Epithelial cell of esophagus (primary cell): ENCODE data around the gene AMN.

Experiments used
- DNase-seq: peaks from one replicate; pipeline ENCODE4 v3.0.0; 2010; ENCODE audit warnings: low read depth
- H3K4me3 ChIP-seq: 2 replicates; pipeline ENCODE4 v1.5.1; 2011; ENCODE audit warnings: mild to moderate bottlenecking, low read length, control low read depth
- TF ChIP-seq, protein P1 (sequence below): IDR thresholded peaks from 2 replicates; pipeline ENCODE4 v1.5.1; 2011; ENCODE audit warnings: low read depth, mild to moderate bottlenecking, low read length, control low read depth, inconsistent platforms; ENCODE audit not compliant: insufficient read depth; ENCODE audit errors: missing control alignments

The AMN gene

DNA sequence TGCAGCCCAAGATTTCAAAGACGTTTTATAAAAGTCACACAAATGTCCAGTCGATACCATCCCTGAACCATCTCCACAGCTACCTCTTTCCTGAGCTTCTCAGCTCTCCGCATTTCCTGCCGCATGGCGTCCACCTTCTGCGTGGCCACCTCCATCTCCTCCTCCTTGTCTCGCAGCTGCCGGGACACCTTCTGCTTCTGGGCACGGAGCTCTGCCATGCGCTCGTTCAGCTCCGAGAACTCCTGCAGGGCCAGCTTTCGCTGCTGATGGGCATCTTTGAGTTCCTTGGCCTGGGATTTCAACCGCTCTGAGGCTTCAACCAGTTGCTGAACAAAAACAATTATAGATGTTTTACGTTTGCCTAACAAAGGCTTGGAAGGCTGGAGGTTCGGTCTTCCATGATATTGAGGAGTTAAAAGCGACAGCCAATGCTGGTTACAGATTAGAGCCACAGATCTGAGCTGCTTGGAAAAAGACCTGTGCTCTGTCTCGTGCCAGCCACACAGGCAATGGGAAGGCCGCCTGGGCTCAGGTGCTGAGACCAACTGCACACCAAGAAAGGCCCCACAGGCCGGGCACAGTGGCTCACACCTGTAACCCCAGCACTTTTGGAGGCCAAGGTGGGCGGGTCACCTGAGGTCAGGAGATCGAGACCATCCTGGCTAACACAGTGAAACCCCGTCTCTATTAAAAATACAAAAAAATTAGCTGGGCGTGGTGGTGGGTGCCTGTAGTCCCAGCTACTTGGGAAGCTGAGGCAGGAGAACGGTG lies 49.6 kb downstream of the AMN start:
- TF ChIP-seq, protein P1, sequence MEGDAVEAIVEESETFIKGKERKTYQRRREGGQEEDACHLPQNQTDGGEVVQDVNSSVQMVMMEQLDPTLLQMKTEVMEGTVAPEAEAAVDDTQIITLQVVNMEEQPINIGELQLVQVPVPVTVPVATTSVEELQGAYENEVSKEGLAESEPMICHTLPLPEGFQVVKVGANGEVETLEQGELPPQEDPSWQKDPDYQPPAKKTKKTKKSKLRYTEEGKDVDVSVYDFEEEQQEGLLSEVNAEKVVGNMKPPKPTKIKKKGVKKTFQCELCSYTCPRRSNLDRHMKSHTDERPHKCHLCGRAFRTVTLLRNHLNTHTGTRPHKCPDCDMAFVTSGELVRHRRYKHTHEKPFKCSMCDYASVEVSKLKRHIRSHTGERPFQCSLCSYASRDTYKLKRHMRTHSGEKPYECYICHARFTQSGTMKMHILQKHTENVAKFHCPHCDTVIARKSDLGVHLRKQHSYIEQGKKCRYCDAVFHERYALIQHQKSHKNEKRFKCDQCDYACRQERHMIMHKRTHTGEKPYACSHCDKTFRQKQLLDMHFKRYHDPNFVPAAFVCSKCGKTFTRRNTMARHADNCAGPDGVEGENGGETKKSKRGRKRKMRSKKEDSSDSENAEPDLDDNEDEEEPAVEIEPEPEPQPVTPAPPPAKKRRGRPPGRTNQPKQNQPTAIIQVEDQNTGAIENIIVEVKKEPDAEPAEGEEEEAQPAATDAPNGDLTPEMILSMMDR: no peak
- no peak overlapping the region for H3K4me3 ChIP-seq
- DNase-seq: no peak

DNA sequence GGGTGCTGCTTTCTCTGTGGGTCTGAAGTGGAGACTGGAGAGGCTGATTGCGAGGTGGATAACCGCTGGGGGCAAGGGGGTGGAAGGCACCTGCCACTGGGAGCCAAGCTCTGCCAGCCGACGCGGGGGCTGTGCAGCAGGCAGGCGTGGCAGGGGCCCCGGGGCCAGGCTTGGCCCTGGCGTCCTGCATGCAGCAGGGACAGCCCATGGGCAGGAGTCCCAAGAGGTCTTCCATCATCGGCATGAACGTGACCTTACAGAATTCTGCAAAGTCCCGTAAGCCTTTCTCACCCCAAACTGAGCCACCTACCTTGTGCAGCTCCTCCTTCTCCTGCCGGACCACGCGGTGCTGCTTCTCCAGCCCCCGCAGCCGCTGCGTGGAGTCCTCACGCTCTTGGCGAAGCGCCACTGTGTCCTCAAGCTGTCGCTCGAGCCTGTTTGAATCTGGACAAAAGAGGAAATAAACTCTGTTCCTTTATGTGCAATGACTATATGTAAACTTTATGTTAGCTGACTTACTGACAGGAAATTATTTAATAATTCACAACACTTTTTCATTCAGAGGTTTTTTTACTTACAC lies 51.3 kb downstream of the AMN start:
- no peak for DNase-seq
- no peak overlapping the region for H3K4me3 ChIP-seq
- TF ChIP-seq, protein P1: no peak

DNA sequence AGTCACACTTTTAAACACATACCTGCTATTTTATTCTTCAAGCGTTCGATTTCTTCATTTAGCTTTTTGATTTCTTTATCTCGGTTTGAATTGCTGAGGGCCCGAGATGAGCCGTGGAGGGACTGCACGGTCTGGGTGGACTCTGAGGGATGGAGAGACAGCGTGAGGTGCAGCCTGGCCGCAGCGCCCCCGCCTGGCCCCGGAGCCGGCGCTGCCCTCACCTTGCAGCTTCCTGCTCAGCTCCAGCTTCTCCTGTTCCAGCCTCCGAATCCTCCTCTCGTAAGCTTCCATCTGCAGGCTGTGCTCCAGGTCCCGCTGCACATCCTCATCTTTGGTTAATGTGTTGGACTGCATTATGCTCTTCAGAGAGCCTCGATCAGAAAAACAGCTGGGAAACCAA lies 53.2 kb downstream of the AMN start:
- no peak overlapping the region for H3K4me3 ChIP-seq
- DNase-seq: no peak
- TF ChIP-seq, protein P1: no peak

DNA sequence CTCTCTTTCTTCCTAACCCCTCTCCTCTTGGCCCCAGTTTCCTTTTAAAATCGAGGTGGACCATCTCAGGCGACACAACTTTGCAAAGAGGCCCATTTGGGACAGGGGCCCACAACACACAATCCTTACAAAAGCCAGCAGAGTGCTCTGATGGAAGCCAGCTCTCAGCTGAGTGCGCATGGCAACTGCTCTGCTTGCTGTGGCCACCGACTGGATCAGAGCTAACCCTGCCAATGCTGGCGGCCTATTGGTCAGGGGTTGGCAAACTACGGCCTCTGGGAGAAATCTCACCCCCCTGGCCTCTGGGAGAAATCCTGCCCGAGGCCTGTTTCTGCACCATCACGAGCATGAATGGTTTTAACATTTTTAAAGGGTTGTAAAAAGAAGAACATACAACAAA lies 55.0 kb downstream of the AMN start:
- H3K4me3 ChIP-seq: no peak overlapping the region
- TF ChIP-seq, protein P1: no peak
- DNase-seq: no peak

DNA sequence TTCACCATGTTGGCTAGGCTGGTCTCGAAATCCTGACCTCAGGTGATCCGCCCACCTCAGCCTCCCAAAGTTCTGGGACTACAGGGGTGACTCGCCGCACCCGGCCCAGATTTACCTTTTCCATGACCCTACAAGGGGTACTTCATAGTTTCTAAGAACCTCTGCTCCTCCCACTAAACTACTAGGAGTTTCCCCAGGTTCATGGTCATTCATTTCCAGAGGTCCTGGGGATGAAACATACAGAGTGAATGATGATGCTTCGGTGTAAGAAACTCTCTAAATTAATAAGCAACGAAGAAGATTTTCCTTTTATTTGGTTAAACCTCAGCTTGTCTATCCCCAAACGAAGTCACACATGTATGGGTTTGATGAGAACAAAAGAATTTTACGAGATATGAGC lies 56.9 kb downstream of the AMN start:
- H3K4me3 ChIP-seq: no peak overlapping the region
- no peak for DNase-seq
- TF ChIP-seq, protein P1: no peak

DNA sequence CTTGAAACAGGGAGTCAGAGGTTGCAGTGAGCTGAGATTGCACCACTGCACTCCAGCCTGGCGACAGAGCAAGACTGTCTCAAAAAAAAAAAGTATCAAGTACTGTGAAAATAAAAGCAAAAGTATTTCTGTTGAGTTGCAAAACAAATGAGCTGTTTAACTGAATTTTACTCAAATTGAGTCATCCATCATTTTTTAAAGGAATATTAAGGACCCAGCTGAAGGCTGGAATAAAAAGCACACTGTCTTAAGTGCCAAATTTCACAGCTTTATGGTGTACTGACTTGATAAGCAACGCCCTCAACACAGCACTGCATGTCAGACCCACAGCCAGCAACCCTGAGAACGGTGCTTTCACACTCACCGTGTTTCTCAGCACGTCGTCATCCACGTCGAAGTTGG lies 57.9 kb downstream of the AMN start:
- TF ChIP-seq, protein P1: no peak
- H3K4me3 ChIP-seq: no peak overlapping the region
- DNase-seq: no peak
